Common myeloid progenitor, CD34-positive (primary cell): Measurements from ENCODE around the gene CTSK.
A peak's percentile ranks its signal among the peaks of the same experiment; 100 is the strongest.

Experiments
- CTCF ChIA-PET: fragments of 350-600 bp; sonication (Branson Sonifier 250); formaldehyde crosslinking; loops from one replicate; lab custom pipeline; 2021; ENCODE audit warnings: antibody characterized with exemption; lab: Charles Lee
- POLR2A ChIA-PET: fragments of 350-600 bp; sonication (Branson Sonifier 250); formaldehyde crosslinking; loops from one replicate; lab custom pipeline; 2021; ENCODE audit warnings: antibody characterized with exemption; lab: Charles Lee
- DNase-seq, 3 donors: peaks; one replicate each; pipeline versions ENCODE4 v3.0.0 to v3.0.0-alpha.2; 2013
- H3K27ac ChIP-seq, 2 experiments: 1 replicate in 1 of 2; 2 replicates in 1 of 2; pipeline ENCODE4 v1.7.0; 2013; ENCODE audit warnings: inconsistent platforms in 2 of 2, low read length in 2 of 2, mild to moderate bottlenecking in 2 of 2, low read depth in 1 of 2, moderate library complexity in 1 of 2; ENCODE audit not compliant: severe bottlenecking in 2 of 2, insufficient read depth in 1 of 2, poor library complexity in 1 of 2
- H3K27me3 ChIP-seq, 5 experiments: replicated peaks in 2 of 5; 1 replicate in 3 of 5; 2 replicates in 2 of 5; pipeline versions ENCODE4 v1.6.1 to v1.7.0; 2013; ENCODE audit warnings: low read length in 4 of 5, mild to moderate bottlenecking in 2 of 5, moderate library complexity in 2 of 5, inconsistent platforms in 1 of 5; ENCODE audit not compliant: insufficient read depth in 5 of 5, control insufficient read depth in 4 of 5
- H3K36me3 ChIP-seq, 4 experiments: 1 replicate in 2 of 4; 2 replicates in 2 of 4; pipeline versions ENCODE4 v1.6.1 to v1.7.0; 2013; ENCODE audit warnings: low read length in 3 of 4, control low read depth in 1 of 4, mild to moderate bottlenecking in 1 of 4; ENCODE audit not compliant: control insufficient read depth in 4 of 4, insufficient read depth in 4 of 4
- H3K4me1 ChIP-seq, 4 experiments: 1 replicate in 3 of 4; 2 replicates in 1 of 4; pipeline versions ENCODE4 v1.6.1 to v1.7.1; 2013; ENCODE audit warnings: low read length in 3 of 4, mild to moderate bottlenecking in 3 of 4, control low read depth in 1 of 4, inconsistent platforms in 1 of 4, moderate library complexity in 1 of 4; ENCODE audit not compliant: control insufficient read depth in 4 of 4, insufficient read depth in 4 of 4; ENCODE audit errors: control extremely low read depth in 1 of 4
- H3K4me3 ChIP-seq, 7 experiments: 1 replicate in 4 of 7; 2 replicates in 3 of 7; pipeline versions ENCODE4 v1.5.1 to v1.7.0; 2013; ENCODE audit warnings: mild to moderate bottlenecking in 7 of 7, low read length in 6 of 7, moderate library complexity in 6 of 7, inconsistent platforms in 2 of 7, low read depth in 2 of 7, control low read depth in 1 of 7; ENCODE audit not compliant: insufficient read depth in 4 of 7, control insufficient read depth in 1 of 7; ENCODE audit errors: extremely low read depth in 1 of 7
- H3K9me3 ChIP-seq, 5 experiments: 1 replicate in 4 of 5; 2 replicates in 1 of 5; pipeline versions ENCODE4 v1.6.1 to v1.7.1; 2013; ENCODE audit warnings: low read length in 4 of 5, mild to moderate bottlenecking in 2 of 5, inconsistent platforms in 1 of 5, low read depth in 1 of 5, moderate library complexity in 1 of 5; ENCODE audit not compliant: control insufficient read depth in 4 of 5, insufficient read depth in 2 of 5; ENCODE audit errors: control extremely low read depth in 1 of 5
- WGBS: methylation state at CpG from one replicate; pipeline ENCODE4 v1.1.5; 2013; ENCODE audit not compliant: insufficient coverage; 5-methylcytosine and 5-hydroxymethylcytosine counted together

CTSK gene

GRCh38 chr1:150808846-150809245 lies 786 bp upstream of the CTSK start:
- Histone ChIP-seq H3K27ac (no peak overlapping the region), H3K9me3 (no peaks in the 10 kb centered on the region), H3K4me3 (no peak overlapping the region), H3K36me3 (peaks cover 2 to 33% (median 29%) of the 10 kb centered on the region in 4 experiments), H3K4me1 (peaks cover 7 to 19% (median 14%) of the 10 kb centered on the region in 4 experiments), H3K27me3 (no peaks in the 10 kb centered on the region)
- no peak for DNase-seq
- POLR2A ChIA-PET = no interaction called here
- CTCF ChIA-PET = interaction anchor here (1.3 to 1.4 kb wide), 2 partner anchors 12 to 45 kb away, joined by 4 read pairs; no protein-coding TSS in a partner anchor
- 100% methylated on average over 2 of the region's 2 CpGs for WGBS

- Histone ChIP-seq H3K9me3 (no peaks in the 10 kb centered on the region), H3K4me1 (peaks cover 7 to 19% (median 14%) of the 10 kb centered on the region in 4 experiments), H3K27ac (peak overlapping the region in 1 of 2 experiments; percentile 40), H3K4me3 (peak overlapping the region in 5 of 7 experiments; percentile 13 to 66 (median 34)), H3K27me3 (no peaks in the 10 kb centered on the region), H3K36me3 (peaks cover 2 to 23% (median 15%) of the 10 kb centered on the region in 4 experiments)
- WGBS = 7% methylated on average over 4 of the region's 7 CpGs
- CTCF ChIA-PET = interaction anchor here (1.4 kb wide), 1 partner anchor 10 kb away, joined by 4 read pairs; no protein-coding TSS in a partner anchor
- DNase-seq = peak; percentile 14 to 56 (median 54)
- POLR2A ChIA-PET = no interaction called here
Measured at GRCh38 chr1:150807249-150808023, 624 bp downstream of the CTSK start.

GRCh38 chr1:150805899-150806298 lies 2.2 kb downstream of the CTSK start:
- H3K36me3 ChIP-seq = peaks cover 0 to 8% (median 4%) of the 10 kb centered on the region in 4 experiments
- H3K9me3 ChIP-seq = no peaks in the 10 kb centered on the region
- H3K27me3 ChIP-seq = no peaks in the 10 kb centered on the region
- no CpG with 5 or more reads among the region's 4 CpGs for WGBS
- H3K4me3 ChIP-seq = no peak overlapping the region
- peak in 1 of 3 donors; percentile 9 for DNase-seq
- ChIA-PET POLR2A (interaction anchor here (0.5 kb wide), 1 partner anchor 177 kb away, joined by 3 read pairs; no protein-coding TSS in a partner anchor), CTCF (no interaction called here)
- H3K4me1 ChIP-seq = peaks cover 7 to 19% (median 14%) of the 10 kb centered on the region in 4 experiments
- H3K27ac ChIP-seq = no peak overlapping the region

GRCh38 chr1:150804671-150805070 lies 3.4 kb downstream of the CTSK start:
- ChIA-PET POLR2A (interaction anchor here (0.6 kb wide), 1 partner anchor 158 kb away, joined by 5 read pairs; no protein-coding TSS in a partner anchor), CTCF (no interaction called here)
- H3K27me3 ChIP-seq = no peaks in the 10 kb centered on the region
- H3K4me3 ChIP-seq = no peak overlapping the region
- WGBS = 94% methylated on average over 3 of the region's 3 CpGs
- DNase-seq = no peak
- H3K36me3 ChIP-seq = peaks cover 0 to under 1% (median 0%) of the 10 kb centered on the region in 4 experiments
- peaks cover 7 to 19% (median 14%) of the 10 kb centered on the region in 4 experiments for H3K4me1 ChIP-seq
- no peaks in the 10 kb centered on the region for H3K9me3 ChIP-seq
- no peak overlapping the region for H3K27ac ChIP-seq

GRCh38 chr1:150799089-150799488 lies 9.0 kb downstream of the CTSK start:
- H3K4me3 ChIP-seq = no peak overlapping the region
- H3K9me3 ChIP-seq = no peaks in the 10 kb centered on the region
- ChIA-PET CTCF (interaction anchor here (1.4 kb wide), 1 partner anchor 13 kb away, joined by 4 read pairs; no protein-coding TSS in a partner anchor), POLR2A (no interaction called here)
- no peaks in the 10 kb centered on the region for H3K27me3 ChIP-seq
- 98% methylated on average over 5 of the region's 5 CpGs for WGBS
- peaks cover 3 to 6% (median 4%) of the 10 kb centered on the region in 4 experiments for H3K36me3 ChIP-seq
- DNase-seq = no peak
- no peak overlapping the region for H3K27ac ChIP-seq
- no peaks in the 10 kb centered on the region for H3K4me1 ChIP-seq

GRCh38 chr1:150798525-150798924 lies 9.5 kb downstream of the CTSK start:
- CTCF ChIA-PET = interaction anchor here (1.4 kb wide), 1 partner anchor 14 kb away, joined by 4 read pairs; no protein-coding TSS in a partner anchor
- POLR2A ChIA-PET = no interaction called here

GRCh38 chr1:150796374-150796773 lies 11.7 kb downstream of the CTSK start:
- POLR2A ChIA-PET = no interaction called here
- Histone ChIP-seq H3K4me1 (no peaks in the 10 kb centered on the region), H3K27me3 (no peaks in the 10 kb centered on the region), H3K36me3 (peaks cover 3 to 6% (median 4%) of the 10 kb centered on the region in 4 experiments), H3K9me3 (no peaks in the 10 kb centered on the region), H3K4me3 (no peak overlapping the region), H3K27ac (no peak overlapping the region)
- CTCF ChIA-PET = interaction anchor here (1.1 kb wide), 1 partner anchor 42 kb away, joined by 3 read pairs; no protein-coding TSS in a partner anchor
- no peak for DNase-seq
- 97% methylated on average over 3 of the region's 3 CpGs for WGBS

More at GRCh38 chr1:150798525-150798924, 9.5 kb downstream of the CTSK start:
- H3K4me3 ChIP-seq = no peak overlapping the region
- 100% methylated on average over 3 of the region's 4 CpGs for WGBS
- H3K27ac ChIP-seq = no peak overlapping the region
- DNase-seq = no peak
- no peaks in the 10 kb centered on the region for H3K4me1 ChIP-seq
- H3K36me3 ChIP-seq = peaks cover 3 to 6% (median 4%) of the 10 kb centered on the region in 4 experiments
- H3K27me3 ChIP-seq = no peaks in the 10 kb centered on the region
- no peaks in the 10 kb centered on the region for H3K9me3 ChIP-seq
